ELF-1 (cell line): ENCODE results near the gene SPDYE3.
"Not testable (repeated sequence)": the region's sequence is repeated elsewhere in the genome, so short reads cannot be mapped to it uniquely, and the experiment has no call there.

Source experiments
- DNase-seq: peaks from one replicate; pipeline ENCODE4 v3.0.0-alpha.2; 2016; ENCODE audit warnings: low read depth, low spot score

SPDYE3 gene, protein sequence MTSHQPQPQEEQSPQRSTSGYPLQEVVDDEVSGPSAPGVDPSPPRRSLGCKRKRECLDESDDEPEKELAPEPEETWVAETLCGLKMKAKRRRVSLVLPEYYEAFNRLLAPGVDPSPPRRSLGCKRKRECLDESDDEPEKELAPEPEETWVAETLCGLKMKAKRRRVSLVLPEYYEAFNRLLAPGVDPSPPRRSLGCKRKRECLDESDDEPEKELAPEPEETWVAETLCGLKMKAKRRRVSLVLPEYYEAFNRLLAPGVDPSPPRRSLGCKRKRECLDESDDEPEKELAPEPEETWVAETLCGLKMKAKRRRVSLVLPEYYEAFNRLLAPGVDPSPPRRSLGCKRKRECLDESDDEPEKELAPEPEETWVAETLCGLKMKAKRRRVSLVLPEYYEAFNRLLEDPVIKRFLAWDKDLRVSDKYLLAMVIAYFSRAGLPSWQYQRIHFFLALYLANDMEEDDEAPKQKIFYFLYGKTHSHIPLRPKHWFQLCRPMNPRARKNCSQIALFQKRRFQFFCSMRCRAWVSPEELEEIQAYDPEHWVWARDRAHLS

GRCh38 chr7:100307402-100307801 lies at the start of gene SPDYE3:
Gene SPDYE3, plus strand, starts transcription at chr7:100307702. Its CDS starts 184 bp downstream, at chr7:100307886.
- not testable (repeated sequence) for DNase-seq

GRCh38 chr7:100259984-100260383 lies 47.5 kb upstream of the SPDYE3 start:
- DNase-seq, result not testable (repeated sequence)

GRCh38 chr7:100262896-100263295 lies 44.6 kb upstream of the SPDYE3 start:
- DNase-seq, result not testable (repeated sequence)

DNA sequence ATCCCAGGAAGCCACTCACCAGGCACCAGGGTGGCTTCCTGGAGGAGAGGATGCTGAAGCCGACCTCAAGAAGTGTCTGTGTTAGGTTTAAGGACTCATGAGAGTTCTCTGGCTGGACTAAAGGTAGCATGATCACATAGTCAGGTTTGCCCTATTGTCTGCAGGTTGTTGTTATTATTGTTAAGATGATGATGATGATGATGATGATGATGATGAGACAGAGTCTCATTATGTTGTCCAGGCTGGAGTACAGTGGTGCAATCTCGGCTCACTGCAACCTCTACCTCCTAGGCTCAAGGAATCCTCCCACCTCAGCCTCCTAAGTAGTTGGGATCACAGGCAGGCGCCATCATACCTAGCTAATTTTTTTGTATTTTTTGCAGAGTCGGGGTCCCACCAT lies 43.3 kb upstream of the SPDYE3 start:
- not testable (repeated sequence) for DNase-seq

- peak; percentile 84 for DNase-seq
These were observed 42.8 kb upstream of the SPDYE3 start for GRCh38 chr7:100264669-100265165.

- not testable (repeated sequence) for DNase-seq
These were observed 41.7 kb upstream of the SPDYE3 start for GRCh38 chr7:100265851-100266250.

DNA sequence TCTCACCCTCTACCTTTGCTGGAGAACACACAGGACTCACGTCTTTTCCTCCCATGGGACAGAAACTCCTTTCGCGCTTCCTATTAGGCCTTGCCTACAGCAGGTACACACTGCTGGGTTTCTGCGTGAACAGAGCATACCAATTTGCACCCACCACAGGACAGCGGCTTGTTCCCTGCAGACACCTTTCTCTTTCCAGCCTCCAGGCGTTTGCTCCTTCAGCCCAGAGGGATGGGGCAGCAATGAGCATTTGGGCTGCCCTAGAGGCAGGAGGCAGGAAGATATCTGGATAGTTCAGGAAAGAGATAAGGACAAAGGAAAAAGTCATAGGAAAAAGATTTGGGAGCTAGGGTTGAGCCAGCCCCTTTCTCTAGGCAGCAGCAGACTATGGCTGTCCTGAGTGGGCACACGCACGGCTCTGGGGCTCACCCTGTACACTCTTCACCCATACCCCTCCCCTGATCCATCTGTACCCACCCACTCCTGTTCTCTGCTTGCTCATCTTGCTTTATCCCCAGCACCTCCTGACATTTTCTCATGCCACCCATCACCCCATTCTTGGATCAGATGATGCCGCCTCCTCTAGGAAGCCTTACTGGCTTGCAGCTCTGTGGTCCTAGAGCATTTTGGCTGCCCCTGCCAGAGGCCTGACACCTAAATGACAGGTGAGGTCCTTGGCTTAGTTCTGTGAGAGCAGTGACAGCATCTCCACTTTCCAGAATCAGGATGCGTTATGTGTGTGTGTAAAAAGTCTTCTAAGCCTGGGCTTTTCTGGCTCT lies 40.7 kb upstream of the SPDYE3 start:
- peak; percentile 64 for DNase-seq

- no peak for DNase-seq
These were observed 39.9 kb upstream of the SPDYE3 start for GRCh38 chr7:100267648-100268047.

- DNase-seq, result not testable (repeated sequence)
These were observed 38.6 kb upstream of the SPDYE3 start for GRCh38 chr7:100268882-100269281.

GRCh38 chr7:100269306-100270045 lies 38.0 kb upstream of the SPDYE3 start:
- DNase-seq, result peak; percentile 82

DNA sequence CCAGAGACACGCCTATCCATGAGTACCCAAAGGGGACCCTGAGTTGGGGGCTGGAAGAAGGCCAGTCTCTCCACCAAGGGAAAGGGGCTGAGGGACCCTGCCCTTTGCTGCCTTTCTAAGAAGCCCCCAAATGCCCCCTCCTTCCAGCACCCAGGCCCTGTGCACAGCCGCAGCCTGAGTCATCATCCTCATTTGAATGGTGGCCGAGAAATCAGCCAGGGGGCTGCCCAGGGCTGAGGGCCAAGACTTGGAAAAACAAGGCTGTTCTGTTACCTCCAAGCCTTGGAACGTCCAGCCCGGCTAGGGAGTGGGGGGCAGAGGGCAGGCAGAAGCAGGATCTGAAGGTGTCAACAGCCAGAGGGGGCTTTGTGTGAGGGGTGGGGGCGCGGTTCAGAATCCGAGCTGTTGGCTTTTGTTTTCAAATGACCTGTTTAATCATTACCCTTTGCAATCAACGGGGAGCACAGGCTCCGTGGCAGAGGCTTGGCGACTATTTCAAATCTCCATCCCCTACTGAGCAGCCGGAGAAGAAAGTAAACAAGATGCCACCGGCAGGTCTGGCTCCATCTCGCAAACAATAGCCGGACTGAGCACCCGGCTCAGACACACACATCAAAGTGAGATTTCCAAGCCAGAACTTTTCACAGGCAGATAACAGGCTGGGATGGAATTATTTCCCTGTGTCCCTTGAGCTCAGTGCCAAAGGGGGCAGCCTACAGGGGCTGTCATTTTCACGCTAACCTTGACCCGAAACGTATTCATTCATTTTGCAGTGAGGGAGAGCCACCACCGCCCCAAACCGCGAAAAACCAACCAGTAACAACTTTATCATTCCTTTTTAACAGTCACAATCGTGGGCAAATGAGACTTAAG lies 37.2 kb upstream of the SPDYE3 start:
- peak; percentile 70 for DNase-seq

GRCh38 chr7:100270941-100271593 lies 36.4 kb upstream of the SPDYE3 start:
- DNase-seq, result peak; percentile 58

DNA sequence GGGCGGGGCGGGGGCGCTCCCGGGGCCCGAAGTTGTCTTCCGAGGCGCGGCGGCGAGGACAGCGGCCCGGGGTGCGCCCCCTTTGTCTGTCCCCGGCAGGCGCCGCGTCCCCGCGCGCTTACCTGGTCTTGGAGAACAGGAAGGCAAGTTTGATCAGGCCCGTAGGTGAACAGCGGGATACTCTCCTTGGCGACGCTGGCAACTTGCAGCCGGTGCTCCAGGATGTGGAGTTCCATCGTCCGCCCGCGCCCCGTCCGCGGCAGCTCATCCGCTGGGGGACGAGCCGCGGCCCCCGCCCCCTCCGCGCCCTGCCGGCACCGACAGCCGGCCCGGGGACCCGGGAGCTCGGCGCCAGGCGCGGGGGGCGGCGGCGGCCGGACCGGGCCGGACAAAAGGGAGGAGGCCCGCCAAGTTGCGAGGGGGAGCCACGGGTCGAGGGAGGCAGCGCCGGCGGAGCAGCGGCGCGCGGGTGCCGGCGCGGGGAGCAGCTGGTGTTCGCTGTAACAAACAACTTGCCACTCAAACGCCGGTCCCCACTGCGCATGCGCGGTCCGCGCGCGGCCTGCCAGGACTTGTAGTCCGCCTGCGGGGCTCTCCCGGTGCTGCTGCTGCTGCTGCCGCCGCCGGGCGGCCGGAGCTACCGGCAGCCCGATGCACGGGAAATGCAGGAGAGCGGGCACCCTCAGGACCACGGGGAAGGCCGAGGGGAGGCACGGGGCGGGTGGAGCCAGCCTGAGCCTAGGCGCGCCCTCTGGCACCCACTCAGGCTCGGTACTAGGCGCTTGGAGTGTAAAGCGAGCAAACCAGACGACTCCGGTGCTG lies 35.6 kb upstream of the SPDYE3 start:
- DNase-seq, result peak; percentile 96

DNA sequence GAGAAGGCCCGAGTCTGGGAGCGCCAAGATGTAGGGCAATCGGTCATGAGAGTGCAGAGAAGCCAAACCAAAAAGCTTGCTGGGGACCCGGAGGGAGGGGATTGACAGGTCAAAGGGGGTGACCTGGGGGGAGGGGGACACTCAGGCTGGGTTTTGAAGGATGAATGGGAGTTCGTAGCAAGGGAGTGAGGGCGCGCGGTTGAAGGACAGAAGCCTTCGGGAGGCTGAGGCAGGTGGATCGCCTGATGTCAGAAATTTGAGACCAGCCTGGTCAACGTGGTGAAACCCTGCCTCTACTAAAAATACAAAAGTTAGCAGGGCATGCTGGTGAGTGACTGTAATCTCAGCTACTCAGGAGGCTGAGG lies 35.0 kb upstream of the SPDYE3 start:
- DNase-seq, result not testable (repeated sequence)

DNA sequence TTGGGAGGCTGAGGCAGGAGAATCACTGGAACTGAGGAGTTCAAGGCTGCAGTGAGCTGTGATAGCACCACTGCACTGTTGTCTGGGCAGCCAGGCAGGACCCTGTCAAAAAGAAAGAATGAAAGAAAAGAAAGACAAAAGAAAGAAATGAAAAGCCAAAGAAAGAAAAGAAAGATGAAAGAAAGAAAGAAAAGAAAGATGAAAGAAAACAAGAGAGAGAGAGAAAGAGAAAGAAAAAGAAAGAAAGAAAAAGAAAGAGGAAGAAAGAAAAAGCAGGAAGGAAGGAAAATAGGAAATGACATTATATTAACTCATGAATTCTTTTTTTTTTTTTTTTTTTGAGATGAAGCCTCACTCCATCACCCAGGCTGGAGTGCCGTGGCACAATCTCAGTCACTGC lies 32.4 kb upstream of the SPDYE3 start:
- DNase-seq, result no peak

DNA sequence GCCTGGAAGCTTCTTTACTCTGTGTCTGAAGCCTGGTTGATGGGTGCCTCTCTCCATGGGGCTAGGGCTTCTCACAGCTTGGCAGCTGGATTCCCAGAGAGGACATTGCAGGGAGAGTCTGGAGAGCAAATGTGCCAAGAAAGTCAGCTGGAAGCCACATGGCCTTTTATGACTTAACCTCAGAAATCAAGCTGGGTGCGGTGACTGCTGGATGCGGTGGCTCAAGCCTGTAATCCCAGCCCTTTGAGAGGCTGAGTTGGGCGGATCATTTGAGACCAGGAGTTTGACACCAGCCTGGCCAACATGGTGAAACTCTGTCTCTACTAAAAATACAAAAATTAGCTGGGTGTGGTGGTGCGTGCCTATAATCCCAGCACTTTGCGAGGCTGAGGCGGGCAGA lies 31.4 kb upstream of the SPDYE3 start:
- DNase-seq, result not testable (repeated sequence)

GRCh38 chr7:100282069-100282608 lies 25.4 kb upstream of the SPDYE3 start:
- not testable (repeated sequence) for DNase-seq

DNA sequence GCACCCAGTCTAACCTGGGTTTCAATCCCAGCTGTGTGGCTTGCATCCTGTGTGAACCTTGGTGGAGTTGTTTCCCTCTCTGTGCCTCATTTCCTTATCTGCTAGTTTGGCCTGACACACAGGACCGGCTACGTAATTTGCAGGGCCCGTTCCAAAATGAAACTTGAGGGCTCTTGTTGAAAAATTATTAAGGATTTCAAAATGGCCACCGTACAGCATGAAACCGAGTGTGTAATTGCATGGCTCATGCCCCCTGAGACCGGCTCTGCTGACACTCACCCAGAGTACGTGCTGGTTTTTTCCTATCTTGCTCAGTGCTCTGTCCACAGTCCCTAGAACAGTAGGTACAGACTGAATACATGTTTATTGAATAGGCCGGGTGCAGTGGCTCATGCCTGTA lies 24.4 kb upstream of the SPDYE3 start:
- not testable (repeated sequence) for DNase-seq
